ENCODE measurements around the gene FYCO1.

The FYCO1 gene

DNA sequence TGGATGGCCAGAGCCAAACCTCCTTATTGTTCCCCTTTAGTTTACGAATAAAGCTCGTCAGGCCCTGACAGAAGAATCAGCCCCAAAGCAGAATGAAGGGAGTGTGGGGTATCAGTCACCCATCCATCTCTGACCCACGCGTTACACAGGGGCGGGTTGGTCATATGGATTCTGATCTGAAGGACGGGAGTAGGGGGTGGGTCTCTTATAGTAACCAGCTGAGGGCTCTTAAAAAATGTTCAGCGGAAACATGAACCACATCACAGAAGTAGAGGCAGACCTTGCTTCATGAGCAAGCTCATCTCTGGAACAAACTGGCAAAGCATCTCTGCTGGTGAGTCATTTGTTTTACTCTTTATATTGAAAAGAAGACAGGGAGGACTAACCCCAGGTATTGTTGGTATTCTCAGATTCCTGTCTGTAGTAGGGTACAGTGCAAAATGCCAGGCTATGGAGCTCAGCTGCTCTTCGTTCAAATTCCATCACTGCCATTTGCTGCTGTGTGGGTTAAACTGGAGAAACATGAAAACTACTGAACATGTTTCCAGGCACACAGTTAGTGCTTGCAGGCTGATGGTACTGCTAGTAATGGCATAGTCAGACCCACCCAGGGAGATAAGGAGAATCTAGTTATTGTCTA is 52.3 kb downstream of the FYCO1 start, which contains the start of gene CXCR6:
Gene CXCR6 (plus strand): TSS at position 258 of the 640 bp plus-strand sequence. CDS start 3,018 bp downstream, outside the sequence.
- H3K9ac ChIP-seq (ENCODE audit: low read length), result no peak within 1 kb of the TSS
- H2AFZ ChIP-seq (ENCODE audit: low read depth, low read length), result no peak within 1 kb of the TSS
- no peak within 1 kb of the TSS for H3K4me2 ChIP-seq (ENCODE audit: low read length)
- no peak for TF ChIP-seq EZH2phosphoT487 (IDR thresholded peaks at IDR 0.05; ENCODE audit: low read depth)
- TF ChIP-seq, protein P1, sequence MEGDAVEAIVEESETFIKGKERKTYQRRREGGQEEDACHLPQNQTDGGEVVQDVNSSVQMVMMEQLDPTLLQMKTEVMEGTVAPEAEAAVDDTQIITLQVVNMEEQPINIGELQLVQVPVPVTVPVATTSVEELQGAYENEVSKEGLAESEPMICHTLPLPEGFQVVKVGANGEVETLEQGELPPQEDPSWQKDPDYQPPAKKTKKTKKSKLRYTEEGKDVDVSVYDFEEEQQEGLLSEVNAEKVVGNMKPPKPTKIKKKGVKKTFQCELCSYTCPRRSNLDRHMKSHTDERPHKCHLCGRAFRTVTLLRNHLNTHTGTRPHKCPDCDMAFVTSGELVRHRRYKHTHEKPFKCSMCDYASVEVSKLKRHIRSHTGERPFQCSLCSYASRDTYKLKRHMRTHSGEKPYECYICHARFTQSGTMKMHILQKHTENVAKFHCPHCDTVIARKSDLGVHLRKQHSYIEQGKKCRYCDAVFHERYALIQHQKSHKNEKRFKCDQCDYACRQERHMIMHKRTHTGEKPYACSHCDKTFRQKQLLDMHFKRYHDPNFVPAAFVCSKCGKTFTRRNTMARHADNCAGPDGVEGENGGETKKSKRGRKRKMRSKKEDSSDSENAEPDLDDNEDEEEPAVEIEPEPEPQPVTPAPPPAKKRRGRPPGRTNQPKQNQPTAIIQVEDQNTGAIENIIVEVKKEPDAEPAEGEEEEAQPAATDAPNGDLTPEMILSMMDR (IDR thresholded peaks at IDR 0.05; ENCODE audit: low read depth, low read length), result no peak
- no peaks in the 10 kb centered on the region for H3K9me3 ChIP-seq (ENCODE audit: insufficient read depth, low read length)
- peaks cover 12% of the 10 kb centered on the region for H3K4me1 ChIP-seq (ENCODE audit: low read length)
- H4K20me1 ChIP-seq (ENCODE audit: insufficient read depth, low read length), result 0 out of 2 replicates have a peak, but pooled peaks cover 3% of the 10 kb centered on the region
- peaks cover 31% of the 10 kb centered on the region for H3K36me3 ChIP-seq (replicated peaks; ENCODE audit: low read depth, low read length)
- H3K27ac ChIP-seq (ENCODE audit: low read length), result no peak within 1 kb of the TSS
- H3K4me3 ChIP-seq (ENCODE audit: low read length), result no peak within 1 kb of the TSS
- H3K27me3 ChIP-seq (ENCODE audit: low read depth, low read length), result no peaks in the 10 kb centered on the region
- no peaks in the 10 kb centered on the region for H3K79me2 ChIP-seq (ENCODE audit: low read length)

DNA sequence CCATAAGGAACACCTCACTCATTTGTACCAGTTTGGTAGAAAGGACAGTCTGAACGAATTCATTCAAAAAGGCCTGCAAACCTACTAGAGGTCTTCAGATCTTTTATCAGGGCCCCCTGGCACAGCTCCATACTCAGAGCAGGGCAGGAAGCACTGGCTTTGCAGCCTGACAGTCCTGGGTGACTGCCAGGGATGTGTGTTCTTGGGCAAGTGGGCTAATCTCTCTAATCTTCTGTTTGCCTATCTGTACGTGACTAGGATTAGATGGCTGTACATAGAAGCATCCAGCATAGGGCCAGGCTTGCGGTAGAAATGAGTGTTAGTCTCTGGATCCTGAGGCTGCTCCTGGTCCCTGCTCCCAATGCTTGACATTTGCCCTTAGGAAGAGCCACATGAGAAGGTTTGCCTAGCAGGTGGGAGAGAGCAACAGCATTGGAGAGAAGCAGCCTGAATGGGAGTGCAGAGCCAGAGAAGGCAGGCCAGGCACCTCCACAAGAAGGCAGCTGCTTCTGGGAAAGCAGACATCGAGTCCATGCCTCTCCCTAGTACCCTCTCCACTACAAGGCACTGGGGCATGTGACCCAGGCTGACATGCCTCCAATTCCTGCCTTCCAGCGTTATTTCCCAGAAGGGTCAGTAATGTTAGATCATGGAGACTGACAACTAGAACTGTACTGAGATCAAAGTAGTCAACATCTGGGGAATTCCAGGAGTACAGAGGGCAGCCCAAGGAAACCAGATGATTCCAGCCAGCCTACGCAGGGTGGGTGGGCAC is 53.4 kb downstream of the FYCO1 start:
- H3K36me3 ChIP-seq (replicated peaks; ENCODE audit: low read depth, low read length), result peaks cover 32% of the 10 kb centered on the region
- no peaks in the 10 kb centered on the region for H3K27me3 ChIP-seq (ENCODE audit: low read depth, low read length)
- no peak overlapping the region for H3K4me2 ChIP-seq (ENCODE audit: low read length)

DNA sequence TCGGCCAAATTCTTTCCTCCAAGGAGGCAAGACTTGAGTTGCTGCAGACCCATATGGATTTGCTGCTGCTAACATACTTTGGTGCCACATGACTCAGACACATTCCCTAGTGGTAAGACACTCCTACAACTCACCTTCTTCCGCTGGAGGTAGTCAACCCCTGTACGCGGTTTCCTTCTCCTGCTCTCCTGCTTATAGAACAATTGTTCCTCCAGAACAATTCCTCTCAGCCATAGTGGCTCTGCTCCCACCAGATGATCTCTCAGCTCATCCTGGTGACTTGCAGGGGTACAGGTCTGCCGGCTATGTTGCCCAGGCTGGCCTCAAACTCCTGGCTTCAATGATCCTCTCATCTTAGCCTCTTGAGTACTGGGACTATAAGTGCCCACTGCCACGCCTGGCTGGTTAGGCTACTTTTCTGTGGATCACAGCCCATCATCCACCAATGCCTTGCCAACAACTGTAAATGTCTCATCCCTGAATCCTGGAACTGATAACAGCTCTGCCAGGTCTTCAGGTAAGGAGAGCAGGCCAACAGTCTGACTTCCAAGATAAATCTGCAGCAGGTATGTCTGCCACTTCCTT is 54.8 kb downstream of the FYCO1 start:
- Histone ChIP-seq H3K4me1 (ENCODE audit: low read length) (peaks cover 12% of the 10 kb centered on the region), H3K9me3 (ENCODE audit: insufficient read depth, low read length) (no peaks in the 10 kb centered on the region), H3K27ac (ENCODE audit: low read length) (no peak overlapping the region), H2AFZ (ENCODE audit: low read depth, low read length) (no peak overlapping the region), H3K4me3 (ENCODE audit: low read length) (no peak overlapping the region), H3K9ac (ENCODE audit: low read length) (no peak overlapping the region), H4K20me1 (ENCODE audit: insufficient read depth, low read length) (0 out of 2 replicates have a peak, but pooled peaks cover 3% of the 10 kb centered on the region), H3K36me3 (replicated peaks; ENCODE audit: low read depth, low read length) (peaks cover 29% of the 10 kb centered on the region), H3K79me2 (ENCODE audit: low read length) (no peaks in the 10 kb centered on the region), H3K4me2 (ENCODE audit: low read length) (no peak overlapping the region), H3K27me3 (ENCODE audit: low read depth, low read length) (no peaks in the 10 kb centered on the region)
- TF ChIP-seq, protein P1 (IDR thresholded peaks at IDR 0.05; ENCODE audit: low read depth, low read length), result no peak
- no peak for TF ChIP-seq EZH2phosphoT487 (IDR thresholded peaks at IDR 0.05; ENCODE audit: low read depth)

More for the DNA sequence above, 53.4 kb downstream of the FYCO1 start:
- Histone ChIP-seq H3K4me1 (ENCODE audit: low read length) (peaks cover 12% of the 10 kb centered on the region), H4K20me1 (ENCODE audit: insufficient read depth, low read length) (0 out of 2 replicates have a peak, but pooled peaks cover 3% of the 10 kb centered on the region), H3K9me3 (ENCODE audit: insufficient read depth, low read length) (no peaks in the 10 kb centered on the region), H3K4me3 (ENCODE audit: low read length) (no peak overlapping the region), H3K27ac (ENCODE audit: low read length) (no peak overlapping the region), H2AFZ (ENCODE audit: low read depth, low read length) (no peak overlapping the region), H3K79me2 (ENCODE audit: low read length) (no peaks in the 10 kb centered on the region), H3K9ac (ENCODE audit: low read length) (no peak overlapping the region)
- TF ChIP-seq EZH2phosphoT487 (IDR thresholded peaks at IDR 0.05; ENCODE audit: low read depth), result no peak
- TF ChIP-seq, protein P1 (IDR thresholded peaks at IDR 0.05; ENCODE audit: low read depth, low read length), result no peak
